Fibroblast of skin of left biceps (primary cell): Measurements from ENCODE around the gene MSN.
"Not testable (repeated sequence)": the region's sequence is repeated elsewhere in the genome, so short reads cannot be mapped to it uniquely, and the experiment has no call there.

Experiments used
- DNase-seq, 2 experiments: peaks; one replicate each; pipeline ENCODE4 v3.0.0-alpha.2; 2013; ENCODE audit warnings: low read depth in 2 of 2

Gene MSN

GRCh38 chrX:65667503-65668376 is at the start of gene MSN:
Gene MSN, plus strand, starts transcription at chrX:65667654. Its CDS starts 188 bp downstream, at chrX:65667842.
- DNase-seq = no peak

- not testable (repeated sequence) for DNase-seq
Measured at GRCh38 chrX:65620096-65620705, 47.3 kb upstream of the MSN start.

- no peak for DNase-seq
Measured at GRCh38 chrX:65630771-65631170, 36.7 kb upstream of the MSN start.

GRCh38 chrX:65633826-65634225 is 33.6 kb upstream of the MSN start:
- no peak for DNase-seq

- DNase-seq = no peak
Measured at GRCh38 chrX:65634732-65635131, 32.7 kb upstream of the MSN start.

GRCh38 chrX:65635378-65635777 is 32.1 kb upstream of the MSN start:
- no peak for DNase-seq

- no peak for DNase-seq
Measured at GRCh38 chrX:65635822-65636221, 31.6 kb upstream of the MSN start.

- DNase-seq = not testable (repeated sequence)
Measured at GRCh38 chrX:65636261-65636660, 31.2 kb upstream of the MSN start.

- DNase-seq = no peak
Measured at GRCh38 chrX:65637335-65637734, 30.1 kb upstream of the MSN start.

GRCh38 chrX:65642914-65643491 is 24.5 kb upstream of the MSN start:
- DNase-seq = no peak

- DNase-seq = no peak
Measured at GRCh38 chrX:65643531-65644052, 23.9 kb upstream of the MSN start.

- peak in 1 of 2 experiments; percentile 53 for DNase-seq
Measured at GRCh38 chrX:65644621-65645289, 22.7 kb upstream of the MSN start.

- DNase-seq = no peak
Measured at GRCh38 chrX:65647801-65648200, 19.7 kb upstream of the MSN start.

- no peak for DNase-seq
Measured at GRCh38 chrX:65652098-65652497, 15.4 kb upstream of the MSN start.

GRCh38 chrX:65657009-65657441 is 10.4 kb upstream of the MSN start:
- not testable (repeated sequence) for DNase-seq

GRCh38 chrX:65657659-65658058 is 9.8 kb upstream of the MSN start:
- DNase-seq = no peak

GRCh38 chrX:65658229-65658628 is 9.2 kb upstream of the MSN start:
- no peak for DNase-seq

GRCh38 chrX:65667157-65667502 is 324 bp upstream of the MSN start:
- no peak for DNase-seq

GRCh38 chrX:65668377-65669310 is 1.2 kb downstream of the MSN start:
- peak in 1 of 2 experiments; percentile 50 for DNase-seq

- DNase-seq = no peak
Measured at GRCh38 chrX:65671286-65671685, 3.8 kb downstream of the MSN start.

- DNase-seq = no peak
Measured at GRCh38 chrX:65671966-65672365, 4.5 kb downstream of the MSN start.
